EH (cell line): ENCODE data around the gene CNTNAP5.

ENCODE experiments used
- DNase-seq: peaks from one replicate; pipeline ENCODE4 v3.0.0-alpha.2; 2015; ENCODE audit warnings: low read depth

Gene CNTNAP5

DNA sequence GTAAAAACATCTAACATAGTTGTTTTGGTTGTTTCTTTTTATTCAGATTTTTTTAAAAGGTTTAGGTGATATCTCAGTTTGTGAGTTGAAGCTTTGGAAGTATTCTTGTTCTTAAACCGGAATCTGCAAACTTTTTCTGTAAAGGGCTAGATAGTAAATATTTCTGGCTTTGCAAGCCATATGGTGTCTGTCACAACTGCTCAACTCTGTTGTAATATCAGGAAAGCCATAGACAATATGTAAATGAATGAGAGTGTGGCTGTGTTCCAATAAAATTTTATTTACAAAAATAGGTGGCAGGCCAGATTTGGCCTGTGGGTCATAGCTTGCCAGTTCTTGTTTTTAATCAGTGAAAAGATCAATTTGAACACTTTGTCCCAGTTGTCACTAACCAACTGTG lies 134.1 kb downstream of the CNTNAP5 start:
- DNase-seq, result no peak

DNA sequence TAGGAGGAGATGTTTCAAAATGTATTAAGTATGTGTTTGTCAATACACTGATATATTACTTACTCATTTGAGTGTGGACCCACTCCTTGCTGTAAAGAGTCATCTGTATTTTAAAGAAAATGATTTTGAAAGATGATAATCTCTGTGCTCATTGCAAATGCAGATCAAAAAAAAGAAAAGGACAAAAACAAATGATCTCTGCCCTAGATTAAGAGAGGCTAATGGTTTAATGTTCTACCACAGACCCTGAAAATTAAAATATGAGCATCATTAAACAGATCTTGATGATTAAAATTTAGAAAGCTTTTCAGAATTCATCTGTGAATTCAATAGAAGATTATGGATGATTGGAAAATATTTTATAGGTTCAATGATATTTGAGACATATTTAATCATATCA lies 136.5 kb downstream of the CNTNAP5 start:
- DNase-seq, result no peak

GRCh38 chr2:124162256-124162655 lies 137.2 kb downstream of the CNTNAP5 start:
- DNase-seq, result no peak

- DNase-seq, result no peak
These were observed 138.8 kb downstream of the CNTNAP5 start for GRCh38 chr2:124163840-124164239.

GRCh38 chr2:124165698-124166097 lies 140.6 kb downstream of the CNTNAP5 start:
- DNase-seq, result no peak

DNA sequence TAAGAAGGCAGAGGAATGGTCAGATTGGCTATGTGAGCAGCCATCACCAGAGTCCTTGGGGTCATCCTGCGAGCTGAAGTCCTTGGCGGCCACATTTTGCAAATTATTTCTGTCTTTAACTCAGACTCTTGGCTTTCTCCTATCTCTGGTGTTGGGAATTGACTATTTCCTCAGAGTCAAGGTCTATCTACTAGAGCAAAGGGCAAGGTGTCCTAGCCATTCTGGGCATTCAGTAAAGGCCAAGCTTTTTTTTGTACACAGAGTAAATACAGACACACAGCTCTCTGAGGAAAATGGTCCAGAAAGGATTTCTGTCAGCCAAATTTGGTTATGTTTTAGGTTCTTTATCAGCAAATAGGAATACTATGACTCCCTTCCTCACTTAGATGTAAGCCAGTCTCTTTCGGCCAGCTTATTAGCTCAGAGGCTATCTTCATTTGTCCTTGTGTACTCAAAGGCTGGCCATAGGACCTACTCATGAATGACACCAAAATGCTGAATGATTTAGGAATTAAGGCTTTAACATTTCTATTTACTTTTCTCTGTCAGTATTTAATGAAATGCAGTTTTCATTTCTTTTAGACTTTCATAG lies 146.5 kb downstream of the CNTNAP5 start:
- DNase-seq, result no peak

DNA sequence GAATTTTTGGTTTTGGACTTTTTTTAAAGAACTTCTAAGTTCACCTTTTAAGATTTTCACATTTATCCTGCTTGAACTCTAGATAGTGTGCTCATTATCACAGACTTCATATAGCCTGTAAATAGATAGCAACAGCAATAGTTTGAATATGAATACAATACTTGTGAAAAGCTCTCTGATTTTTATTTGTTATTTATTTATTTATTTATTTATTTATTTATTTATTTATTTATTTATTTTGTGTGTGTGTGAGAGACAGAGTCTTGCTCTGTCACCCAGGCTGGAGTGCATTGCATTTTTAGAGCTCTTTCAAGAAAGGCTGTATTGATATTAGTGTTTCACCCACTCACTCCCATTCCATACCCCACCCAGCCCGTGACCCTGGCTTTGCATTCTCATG lies 153.6 kb downstream of the CNTNAP5 start:
- no peak for DNase-seq

GRCh38 chr2:124180635-124181034 lies 155.5 kb downstream of the CNTNAP5 start:
- DNase-seq, result no peak

GRCh38 chr2:124186801-124187200 lies 161.7 kb downstream of the CNTNAP5 start:
- DNase-seq, result no peak

DNA sequence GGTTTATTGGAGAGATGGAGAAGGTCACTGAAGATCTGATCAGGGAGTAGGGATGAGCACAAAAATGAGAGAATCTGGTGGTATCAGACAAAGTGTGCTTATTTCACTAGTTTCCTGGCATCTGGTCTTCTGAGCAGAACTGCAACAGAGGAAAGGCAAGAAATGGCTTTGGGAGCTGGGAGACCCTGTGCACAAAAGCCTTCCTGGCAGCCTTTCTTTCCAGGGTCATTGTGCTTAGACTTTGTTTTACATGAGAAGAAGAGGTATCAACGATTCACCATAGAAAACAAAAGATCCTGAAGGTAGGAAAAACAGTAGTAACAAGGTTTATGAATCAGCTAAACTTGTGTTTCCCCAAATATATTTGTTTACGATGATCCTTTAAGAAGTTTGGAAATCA lies 162.9 kb downstream of the CNTNAP5 start:
- no peak for DNase-seq

DNA sequence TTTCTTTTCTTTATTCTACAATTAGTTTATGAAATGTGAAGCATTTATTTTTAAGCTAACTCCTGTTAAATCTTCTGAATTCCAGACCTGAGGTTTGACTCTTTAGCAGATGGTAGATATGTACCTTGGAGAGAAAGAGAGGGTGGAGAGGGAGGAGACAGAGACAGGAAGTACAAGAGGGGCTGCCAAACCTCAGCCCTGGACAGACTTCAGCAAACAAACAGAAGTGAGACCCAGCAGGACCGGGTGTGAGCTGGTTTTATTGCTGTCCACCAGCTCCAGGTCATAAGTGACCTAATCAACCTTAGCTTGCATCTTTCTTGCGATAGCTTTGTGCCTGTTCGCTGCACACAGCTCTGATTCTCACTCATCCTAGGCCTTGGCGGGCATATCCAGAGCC lies 168.6 kb downstream of the CNTNAP5 start:
- no peak for DNase-seq

DNA sequence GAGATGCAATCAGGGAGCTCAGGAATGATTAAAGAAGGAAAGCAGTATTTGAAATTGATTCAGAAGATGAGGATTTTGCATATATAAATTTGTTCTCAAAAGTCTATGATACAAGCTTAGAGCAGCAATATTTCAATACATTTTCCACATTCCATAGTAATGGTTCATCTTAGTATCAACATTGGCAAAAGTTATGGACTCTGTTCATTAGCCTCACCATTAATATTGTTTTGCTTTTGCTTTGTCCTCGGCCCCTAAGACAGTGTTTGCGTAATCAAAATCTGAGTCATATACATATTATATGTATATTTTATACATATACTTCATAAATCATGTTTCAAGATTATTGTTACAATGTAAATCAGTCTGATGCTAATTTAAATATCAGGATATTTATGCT lies 176.6 kb downstream of the CNTNAP5 start:
- peak; percentile 2 for DNase-seq

DNA sequence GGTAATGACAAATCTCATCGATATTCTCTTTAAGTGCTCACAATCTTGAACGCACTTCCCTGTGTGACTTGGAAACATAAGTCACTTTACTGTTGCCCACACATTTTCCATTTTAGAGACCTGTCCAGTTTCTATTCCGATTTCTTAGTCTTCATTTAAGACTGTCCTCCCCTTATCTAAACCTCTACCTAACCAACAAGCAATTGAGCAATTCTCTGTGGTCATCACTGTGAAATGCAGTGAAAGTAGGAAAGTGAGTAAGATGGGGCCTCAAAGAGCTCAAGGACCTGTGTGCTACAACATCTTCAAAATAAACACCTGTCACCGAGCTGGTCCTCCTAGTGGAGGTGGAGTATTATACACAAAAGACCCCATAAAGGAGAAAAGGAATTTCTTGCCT lies 184.4 kb downstream of the CNTNAP5 start:
- DNase-seq, result no peak

DNA sequence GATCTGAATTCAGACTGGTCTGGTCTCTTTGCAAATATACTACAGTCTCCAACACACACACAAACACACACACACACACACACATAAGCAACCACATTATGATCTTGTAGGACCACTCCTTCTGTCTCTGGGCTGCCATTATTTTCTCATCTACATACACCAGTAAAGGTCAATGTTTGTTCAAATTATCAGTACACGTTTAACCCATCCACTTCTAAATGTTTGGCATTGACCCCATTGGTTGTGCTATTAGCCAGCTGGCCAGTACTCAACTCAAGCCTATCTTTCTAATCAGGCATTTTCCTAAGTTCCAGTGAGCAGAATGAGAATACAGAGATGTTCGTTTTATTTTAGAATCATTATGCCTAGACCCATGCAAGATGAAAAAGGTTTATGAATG lies 186.4 kb downstream of the CNTNAP5 start:
- DNase-seq, result no peak

DNA sequence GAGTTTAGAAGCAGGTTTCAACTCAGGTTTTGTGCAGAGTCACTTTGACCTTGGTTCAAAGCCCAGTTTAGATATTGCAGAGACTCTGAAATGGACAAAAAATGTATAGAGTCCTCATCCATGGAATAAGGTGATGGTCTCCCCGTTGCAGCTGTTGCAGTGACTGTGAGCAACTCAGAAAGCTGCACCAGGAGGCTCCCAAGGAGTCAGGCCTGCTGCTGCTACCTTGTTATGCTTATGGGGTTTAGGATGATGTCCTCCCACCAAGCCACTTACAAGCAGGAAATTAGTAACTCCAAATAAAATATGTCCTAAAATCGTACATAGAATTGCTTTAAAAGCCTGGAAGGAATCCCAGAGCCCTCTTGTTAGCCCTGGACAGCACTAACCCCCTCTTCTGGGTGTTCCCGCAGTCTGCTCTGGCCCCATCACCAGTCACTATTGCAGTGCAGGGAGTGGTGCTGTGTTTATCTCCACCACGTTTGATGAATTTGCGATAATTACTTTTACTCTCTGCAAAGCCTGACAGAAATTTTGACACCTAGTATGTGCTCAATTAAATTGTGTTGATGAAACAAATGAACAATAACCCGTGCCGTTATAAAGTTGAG lies 189.0 kb downstream of the CNTNAP5 start:
- no peak for DNase-seq

- DNase-seq, result no peak
These were observed 221.1 kb downstream of the CNTNAP5 start for GRCh38 chr2:124246170-124246569.

DNA sequence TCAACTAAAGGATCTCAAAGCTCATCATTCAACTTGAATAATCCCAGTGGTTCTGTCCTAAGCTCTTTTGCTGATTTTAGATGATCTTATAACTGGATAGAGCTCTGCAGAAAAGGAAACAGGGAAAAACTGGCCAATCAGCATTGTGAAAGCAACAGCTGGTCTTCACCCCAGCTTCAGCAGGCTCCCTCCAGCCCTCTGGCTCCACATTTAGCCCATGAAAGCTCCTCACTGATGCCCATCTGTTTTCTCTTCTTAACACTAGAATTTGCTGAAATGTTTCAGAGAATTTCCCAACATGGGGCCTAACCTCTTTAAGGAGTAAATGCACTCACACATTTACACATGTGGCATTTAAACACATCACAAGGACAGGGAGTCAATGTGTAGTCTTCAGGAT lies 223.3 kb downstream of the CNTNAP5 start:
- no peak for DNase-seq

- no peak for DNase-seq
These were observed 225.3 kb downstream of the CNTNAP5 start for GRCh38 chr2:124250433-124250832.

DNA sequence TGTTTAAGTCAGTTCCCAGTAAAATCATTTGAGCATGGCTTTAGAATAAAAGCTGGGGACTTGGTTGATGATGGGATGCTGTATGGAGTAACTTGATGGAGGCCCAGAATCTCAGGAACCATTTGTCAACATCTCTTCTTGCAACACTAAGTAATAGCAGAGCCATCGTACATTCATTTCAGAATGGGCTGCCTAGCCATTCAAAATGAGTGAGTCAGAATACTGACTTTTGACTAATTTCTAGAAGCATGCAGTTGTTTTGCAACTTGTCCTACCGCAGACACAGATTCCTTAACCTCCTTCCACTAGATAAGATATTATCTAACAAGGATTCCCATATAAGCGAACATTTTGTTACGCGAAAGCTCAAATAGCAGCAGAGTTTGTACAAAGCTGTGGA lies 229.5 kb downstream of the CNTNAP5 start:
- DNase-seq, result peak; percentile 93

DNA sequence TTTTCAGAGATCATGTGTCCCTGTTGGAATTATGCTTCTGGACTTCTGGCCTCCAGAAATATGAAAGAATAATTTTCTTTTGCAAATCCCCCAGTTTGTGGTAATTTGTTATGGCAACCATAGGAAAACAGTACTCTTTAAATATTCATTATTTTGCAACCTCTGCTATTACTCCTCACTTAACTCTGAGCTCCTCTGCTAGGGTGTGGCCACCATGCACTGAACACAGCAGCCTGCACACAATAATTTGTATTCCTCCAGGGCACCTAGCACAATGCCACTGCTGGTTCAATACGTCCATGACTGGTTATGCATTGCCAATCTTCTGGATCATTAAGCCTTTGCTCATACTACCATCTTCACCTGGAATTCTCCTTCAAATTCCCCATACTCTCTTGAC lies 232.0 kb downstream of the CNTNAP5 start:
- peak; percentile 11 for DNase-seq

- peak; percentile 91 for DNase-seq
These were observed 233.2 kb downstream of the CNTNAP5 start for GRCh38 chr2:124258140-124258880.

GRCh38 chr2:124261456-124261855 lies 236.4 kb downstream of the CNTNAP5 start:
- DNase-seq, result no peak

- DNase-seq, result peak; percentile 92
These were observed 239.5 kb downstream of the CNTNAP5 start for GRCh38 chr2:124264551-124265091.
